Cardiac fibroblast (primary cell): Measurements from ENCODE around the gene FXYD1.

Source experiments
- DNase-seq, 2 donors: peaks; one replicate each; pipeline versions ENCODE4 v3.0.0 to v3.0.0-alpha.2; 2010; ENCODE audit warnings: low read depth in 2 of 2
- H3K4me3 ChIP-seq, 2 donors: replicated peaks in 1 of 2; 1 replicate in 1 of 2; 2 replicates in 1 of 2; pipeline ENCODE4 v1.5.1; 2011; ENCODE audit warnings: low read depth in 2 of 2, low read length in 2 of 2, mild to moderate bottlenecking in 2 of 2, moderate library complexity in 1 of 2
- CTCF ChIP-seq: IDR thresholded peaks from one replicate; pipeline ENCODE4 v1.5.1; 2011; ENCODE audit warnings: low read depth, mild to moderate bottlenecking, low read length, inconsistent platforms

The FXYD1 gene

GRCh38 chr19:35116072-35116801, 22.4 kb upstream of the FXYD1 start:
- DNase-seq = no peak
- no peak overlapping the region for H3K4me3 ChIP-seq
- TF ChIP-seq CTCF = no peak

- no peak for DNase-seq
- no peak overlapping the region for H3K4me3 ChIP-seq
- TF ChIP-seq CTCF = no peak
Observed at GRCh38 chr19:35117116-35117515, 21.5 kb upstream of the FXYD1 start.

GRCh38 chr19:35117799-35118198, 20.8 kb upstream of the FXYD1 start:
- H3K4me3 ChIP-seq = no peak overlapping the region
- DNase-seq = no peak
- no peak for TF ChIP-seq CTCF

GRCh38 chr19:35118268-35119020, 20.2 kb upstream of the FXYD1 start:
- TF ChIP-seq CTCF = no peak

GRCh38 chr19:35119091-35119490, 19.5 kb upstream of the FXYD1 start:
- DNase-seq = no peak
- TF ChIP-seq CTCF = no peak
- H3K4me3 ChIP-seq = no peak overlapping the region

More at GRCh38 chr19:35118268-35119020, 20.2 kb upstream of the FXYD1 start:
- H3K4me3 ChIP-seq = no peak overlapping the region
- DNase-seq = no peak

GRCh38 chr19:35119578-35120155, 19.0 kb upstream of the FXYD1 start:
- no peak overlapping the region for H3K4me3 ChIP-seq
- DNase-seq = no peak
- no peak for TF ChIP-seq CTCF
